ENCODE data around the gene RAI1.

DNA sequence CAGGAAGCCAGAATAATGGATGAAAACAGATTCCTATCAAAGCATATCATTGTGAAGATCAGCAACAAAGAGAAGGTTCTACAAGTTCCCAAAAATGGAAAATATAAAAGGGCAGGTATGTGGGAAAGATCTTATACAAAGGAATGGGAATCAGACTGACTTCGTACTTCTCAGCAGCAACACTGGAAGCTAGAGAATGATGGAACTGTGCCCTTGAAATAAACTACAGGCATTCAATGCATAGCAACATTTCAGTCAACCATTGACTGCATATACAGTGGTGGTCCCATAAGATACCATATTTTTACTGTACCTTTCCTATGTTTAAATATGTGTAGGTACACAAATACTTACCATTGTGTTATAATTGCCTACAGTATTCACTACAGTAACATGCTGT lies 30.3 kb upstream of the RAI1 start:
- TF ChIP-seq ZNF331 (CRISPR knock-in tag; IDR thresholded peaks at IDR 0.05; ENCODE audit: low read depth), result no peak
- no peak for TF ChIP-seq CTCF (conservative IDR thresholded peaks at IDR 0.05; ENCODE audit: low read depth in 2 of 2)
- TF ChIP-seq EZH2phosphoT487 (IDR thresholded peaks at IDR 0.05; ENCODE audit: unreplicated experiment), result no peak

Data from GM23338 (cell line).